Ovary (tissue), 3 donors: ENCODE data around the gene OR52I1.

Experiments
- POLR2A ChIP-seq: fragments of 450-650 bp; IDR thresholded peaks from one replicate; pipeline ENCODE4 v1.6.1; 2017; ENCODE audit warnings: antibody characterized with exemption, mild to moderate bottlenecking, moderate library complexity
- TF ChIP-seq, protein P1 (sequence below), 3 donors: fragments of 450-650 bp in 2 of 3; fragments of 200-600 bp in 1 of 3; IDR thresholded peaks; one replicate each; pipeline versions ENCODE4 v1.5.1 to v1.8.0; 2016 to 2022; ENCODE audit warnings: antibody characterized with exemption in 3 of 3, mild to moderate bottlenecking in 1 of 3
- donor health status: DM: no; HTN: no; CAD: no.

DNA sequence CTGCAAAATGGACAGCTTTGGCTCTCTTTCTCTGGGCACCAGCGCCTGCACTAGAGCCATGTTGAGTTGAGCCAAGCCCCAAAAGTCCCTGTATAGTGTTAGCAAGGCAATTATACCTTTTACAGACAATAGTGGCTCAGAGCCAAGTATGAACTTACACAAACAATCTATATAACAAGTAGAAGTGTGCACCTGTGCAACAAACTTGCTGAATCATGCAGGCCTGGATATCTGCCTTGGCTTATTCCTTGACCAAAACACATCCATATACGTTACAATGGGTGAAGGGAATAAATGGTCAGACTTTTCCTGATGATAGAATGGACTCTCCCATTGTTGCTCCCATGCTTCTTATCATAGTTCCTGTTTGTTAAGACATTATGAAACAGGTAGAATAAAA lies 16.1 kb upstream of the OR52I1 start:
- TF ChIP-seq, protein P1, sequence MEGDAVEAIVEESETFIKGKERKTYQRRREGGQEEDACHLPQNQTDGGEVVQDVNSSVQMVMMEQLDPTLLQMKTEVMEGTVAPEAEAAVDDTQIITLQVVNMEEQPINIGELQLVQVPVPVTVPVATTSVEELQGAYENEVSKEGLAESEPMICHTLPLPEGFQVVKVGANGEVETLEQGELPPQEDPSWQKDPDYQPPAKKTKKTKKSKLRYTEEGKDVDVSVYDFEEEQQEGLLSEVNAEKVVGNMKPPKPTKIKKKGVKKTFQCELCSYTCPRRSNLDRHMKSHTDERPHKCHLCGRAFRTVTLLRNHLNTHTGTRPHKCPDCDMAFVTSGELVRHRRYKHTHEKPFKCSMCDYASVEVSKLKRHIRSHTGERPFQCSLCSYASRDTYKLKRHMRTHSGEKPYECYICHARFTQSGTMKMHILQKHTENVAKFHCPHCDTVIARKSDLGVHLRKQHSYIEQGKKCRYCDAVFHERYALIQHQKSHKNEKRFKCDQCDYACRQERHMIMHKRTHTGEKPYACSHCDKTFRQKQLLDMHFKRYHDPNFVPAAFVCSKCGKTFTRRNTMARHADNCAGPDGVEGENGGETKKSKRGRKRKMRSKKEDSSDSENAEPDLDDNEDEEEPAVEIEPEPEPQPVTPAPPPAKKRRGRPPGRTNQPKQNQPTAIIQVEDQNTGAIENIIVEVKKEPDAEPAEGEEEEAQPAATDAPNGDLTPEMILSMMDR (IDR thresholded peaks at IDR 0.05): no peak
- no peak for TF ChIP-seq POLR2A
